ENCODE measurements around the gene AP3S2. TPM values are rescaled to one million over a fixed set of nuclear protein-coding genes. Genes with fewer than 3 reads are reported as not detected.
"Not testable (repeated sequence)": the region's sequence is repeated elsewhere in the genome, so short reads cannot be mapped to it uniquely, and the experiment has no call there.

The AP3S2 gene
- total and polyA plus RNA-seq, 7 experiments from 2014 or later: 24.3 to 32.8 (median 28.5) TPM

DNA sequence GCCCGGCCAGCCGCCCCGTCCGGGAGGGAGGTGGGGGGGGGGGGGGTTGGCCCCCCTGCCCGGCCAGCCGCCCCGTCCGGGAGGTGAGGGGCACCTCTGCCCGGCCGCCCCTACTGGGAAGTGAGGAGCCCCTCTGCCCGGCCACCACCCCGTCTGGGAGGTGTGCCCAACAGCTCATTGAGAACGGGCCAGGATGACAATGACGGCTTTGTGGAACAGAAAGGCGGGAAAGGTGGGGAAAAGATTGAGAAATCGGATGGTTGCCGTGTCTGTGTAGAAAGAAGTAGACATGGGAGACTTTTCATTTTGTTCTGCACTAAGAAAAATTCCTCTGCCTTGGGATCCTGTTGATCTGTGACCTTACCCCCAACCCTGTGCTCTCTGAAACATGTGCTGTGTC, 38.9 kb downstream of the AP3S2 start:
- H3K4me3 ChIP-seq (ENCODE audit: low read length); H3K27ac Mint-ChIP-seq; CTCF ChIA-PET; H3K27ac ChIP-seq (ENCODE audit: low read depth, low read length); H3K4me3 Mint-ChIP-seq; H3K9me3 ChIP-seq (ENCODE audit: control insufficient read depth in 2 of 3, low read length in 3 of 3); H3K27me3 Mint-ChIP-seq; H3K9me3 Mint-ChIP-seq; H3K27me3 ChIP-seq (ENCODE audit: control insufficient read depth in 2 of 2, insufficient read depth in 2 of 2, low read length in 2 of 2); ATAC-seq; intact Hi-C loops (cut with micrococcal nuclease); H3K4me1 ChIP-seq (ENCODE audit: control insufficient read depth in 2 of 2, insufficient read depth in 2 of 2, low read length in 2 of 2); POLR2A ChIA-PET; DNase-seq: not testable (repeated sequence)
- peaks cover 0 to 11% (median 0%) of the 10 kb centered on the region in 7 donors for H3K4me1 Mint-ChIP-seq
- H3K36me3 Mint-ChIP-seq: peaks cover 7 to 47% (median 24%) of the 10 kb centered on the region in 5 donors
- H3K36me3 ChIP-seq (ENCODE audit: control insufficient read depth in 2 of 3, insufficient read depth in 3 of 3, low read length in 3 of 3): peaks cover 0 to 19% (median 5%) of the 10 kb centered on the region in 3 experiments

DNA sequence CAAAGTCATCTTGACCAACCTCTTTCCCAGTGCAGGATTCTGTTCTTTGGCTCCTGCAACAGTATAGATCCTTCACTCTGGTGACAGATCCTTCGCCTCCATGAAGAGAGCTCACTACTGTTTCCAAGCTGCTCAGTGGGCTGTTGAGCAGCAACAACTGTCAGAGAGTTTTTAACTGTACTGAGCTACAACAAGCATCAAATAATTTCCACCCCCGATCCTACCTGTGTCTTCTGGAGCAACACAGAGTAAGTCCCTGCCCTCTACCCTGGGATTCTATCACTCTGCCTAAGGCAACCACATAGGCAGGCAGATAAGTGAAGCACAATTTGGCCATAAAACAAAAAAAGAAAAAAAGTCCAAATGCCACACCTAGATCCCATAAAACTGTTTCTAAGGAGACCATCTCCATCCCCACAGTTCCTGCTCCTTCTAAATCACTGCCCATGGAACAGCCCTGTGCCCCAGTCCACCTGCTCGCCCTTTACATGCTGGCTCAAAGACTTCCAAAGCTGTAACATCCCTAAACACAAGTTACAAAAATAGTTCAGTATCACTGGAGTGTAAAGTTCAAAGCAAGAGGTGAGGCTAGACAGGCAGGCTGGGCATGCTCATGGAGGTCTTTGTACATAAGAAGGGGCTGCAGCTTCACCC, 41.3 kb downstream of the AP3S2 start:
- Mint-ChIP-seq H3K4me3 (no peak overlapping the region), H3K9me3 (no peaks in the 10 kb centered on the region), H3K36me3 (peaks cover 14 to 50% (median 24%) of the 10 kb centered on the region in 5 donors), H3K27ac (peak overlapping the region in 1 of 9 donors; percentile 18), H3K27me3 (no peaks in the 10 kb centered on the region), H3K4me1 (peaks cover 0 to 7% (median 0%) of the 10 kb centered on the region in 7 donors)
- ChIA-PET CTCF (no interaction called here), POLR2A (no interaction called here)
- H3K27ac ChIP-seq (ENCODE audit: low read depth, low read length): no peak overlapping the region
- H3K9me3 ChIP-seq (ENCODE audit: control insufficient read depth in 2 of 3, low read length in 3 of 3): no peaks in the 10 kb centered on the region
- H3K27me3 ChIP-seq (ENCODE audit: control insufficient read depth in 2 of 2, insufficient read depth in 2 of 2, low read length in 2 of 2): no peaks in the 10 kb centered on the region
- ATAC-seq: no peak
- intact Hi-C loops (cut with micrococcal nuclease): no loop called here
- no peak for DNase-seq
- H3K4me1 ChIP-seq (ENCODE audit: control insufficient read depth in 2 of 2, insufficient read depth in 2 of 2, low read length in 2 of 2): no peaks in the 10 kb centered on the region
- H3K36me3 ChIP-seq (ENCODE audit: control insufficient read depth in 2 of 3, insufficient read depth in 3 of 3, low read length in 3 of 3): peaks cover 0 to 19% (median 5%) of the 10 kb centered on the region in 3 experiments
- H3K4me3 ChIP-seq (ENCODE audit: low read length): no peak overlapping the region

DNA sequence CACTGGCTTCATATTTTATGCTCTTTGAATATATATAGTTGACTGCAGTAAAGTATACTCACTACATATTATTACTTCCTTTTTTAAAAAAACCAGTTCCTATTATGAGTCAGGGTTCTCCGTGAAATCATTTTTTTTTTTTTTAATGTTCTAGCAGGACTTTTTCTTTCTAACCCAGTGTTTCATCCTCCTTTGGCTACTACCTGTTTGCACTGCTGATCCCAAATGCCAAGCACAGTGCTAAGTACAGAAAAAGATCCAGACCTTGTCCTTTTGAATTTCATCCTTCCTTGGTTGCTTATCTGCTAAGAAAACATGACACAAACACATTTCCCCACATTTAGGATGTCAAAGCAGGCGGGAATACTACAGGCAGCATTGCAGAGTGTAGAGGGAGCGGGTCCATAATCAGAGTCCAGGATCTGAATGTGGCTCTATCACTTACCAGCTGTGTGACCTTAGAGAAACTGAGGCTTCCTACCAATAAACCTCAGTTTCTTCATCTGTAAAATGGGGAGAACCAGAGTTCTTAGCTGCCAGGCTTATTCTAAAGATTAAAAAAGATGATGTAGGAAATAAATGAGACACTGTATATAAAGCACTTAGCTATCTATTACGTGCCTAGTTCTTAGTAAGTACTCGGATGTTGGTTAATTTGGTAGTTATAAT, 42.0 kb downstream of the AP3S2 start:
- Mint-ChIP-seq H3K4me3 (no peak overlapping the region), H3K4me1 (peaks cover 0 to 6% (median 0%) of the 10 kb centered on the region in 7 donors), H3K9me3 (no peaks in the 10 kb centered on the region), H3K27me3 (no peaks in the 10 kb centered on the region), H3K36me3 (peaks cover 13 to 49% (median 23%) of the 10 kb centered on the region in 5 donors), H3K27ac (peak overlapping the region in 1 of 9 donors; percentile 22)
- intact Hi-C loops (cut with micrococcal nuclease): no loop called here
- Histone ChIP-seq H3K4me3 (ENCODE audit: low read length) (no peak overlapping the region), H3K27me3 (ENCODE audit: control insufficient read depth in 2 of 2, insufficient read depth in 2 of 2, low read length in 2 of 2) (no peaks in the 10 kb centered on the region), H3K9me3 (ENCODE audit: control insufficient read depth in 2 of 3, low read length in 3 of 3) (no peaks in the 10 kb centered on the region), H3K4me1 (ENCODE audit: control insufficient read depth in 2 of 2, insufficient read depth in 2 of 2, low read length in 2 of 2) (no peaks in the 10 kb centered on the region), H3K27ac (ENCODE audit: low read depth, low read length) (no peak overlapping the region), H3K36me3 (ENCODE audit: control insufficient read depth in 2 of 3, insufficient read depth in 3 of 3, low read length in 3 of 3) (peaks cover 0 to 23% (median 5%) of the 10 kb centered on the region in 3 experiments)
- CTCF ChIA-PET: no interaction called here
- POLR2A ChIA-PET: no interaction called here
- ATAC-seq (peak; percentile 69), DNase-seq (no peak)

DNA sequence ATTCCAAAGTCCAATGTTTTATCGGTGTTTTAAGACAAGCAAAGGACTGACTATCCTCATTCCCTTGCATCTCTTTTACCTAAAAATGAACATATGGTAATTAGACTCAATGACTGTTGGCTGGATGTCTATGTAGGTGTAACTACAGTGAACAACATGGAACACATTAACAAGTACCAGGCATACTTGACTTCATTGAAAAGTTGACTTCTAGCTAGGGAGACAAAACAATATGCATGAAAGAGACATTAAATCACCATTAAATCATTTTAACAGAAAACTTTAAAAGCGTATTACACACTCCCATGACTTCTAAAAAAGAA, 44.9 kb downstream of the AP3S2 start:
- no peaks in the 10 kb centered on the region for H3K27me3 Mint-ChIP-seq
- CTCF ChIA-PET: no interaction called here

DNA sequence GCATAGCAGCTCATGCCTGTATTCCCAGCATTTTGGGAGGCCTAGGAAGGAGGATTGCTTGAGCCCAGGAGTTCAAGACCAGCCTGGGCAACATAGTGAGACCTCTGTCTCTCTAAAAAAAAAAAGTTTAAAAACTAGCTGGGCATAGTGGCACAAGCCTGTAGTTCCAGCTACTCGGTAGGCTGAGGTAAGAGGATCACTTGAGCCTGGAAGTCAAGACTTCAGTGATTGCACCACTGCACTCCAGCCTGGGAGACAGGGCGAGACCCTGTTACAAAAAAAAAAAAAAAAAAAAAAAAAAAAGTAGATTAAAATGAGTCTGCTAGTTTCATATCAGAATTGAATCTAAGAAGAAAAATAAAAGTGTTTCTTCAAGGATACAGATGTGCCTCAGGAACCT, 46.7 kb downstream of the AP3S2 start:
- Mint-ChIP-seq H3K9me3 (no peaks in the 10 kb centered on the region), H3K36me3 (peaks cover 14 to 44% (median 16%) of the 10 kb centered on the region in 5 donors), H3K27me3 (no peaks in the 10 kb centered on the region), H3K27ac (no peak overlapping the region), H3K4me1 (peaks cover 0 to 10% (median 3%) of the 10 kb centered on the region in 7 donors), H3K4me3 (no peak overlapping the region)
- H3K27ac ChIP-seq (ENCODE audit: low read depth, low read length): no peak overlapping the region
- H3K4me1 ChIP-seq (ENCODE audit: control insufficient read depth in 2 of 2, insufficient read depth in 2 of 2, low read length in 2 of 2): no peaks in the 10 kb centered on the region
- H3K36me3 ChIP-seq (ENCODE audit: control insufficient read depth in 2 of 3, insufficient read depth in 3 of 3, low read length in 3 of 3): peaks cover 0 to 22% (median 0%) of the 10 kb centered on the region in 3 experiments
- intact Hi-C loops (cut with micrococcal nuclease): no loop called here
- no peaks in the 10 kb centered on the region for H3K9me3 ChIP-seq (ENCODE audit: control insufficient read depth in 2 of 3, low read length in 3 of 3)
- ATAC-seq: no peak
- H3K27me3 ChIP-seq (ENCODE audit: control insufficient read depth in 2 of 2, insufficient read depth in 2 of 2, low read length in 2 of 2): no peaks in the 10 kb centered on the region
- H3K4me3 ChIP-seq (ENCODE audit: low read length): no peak overlapping the region
- DNase-seq: no peak
- POLR2A ChIA-PET: no interaction called here
- CTCF ChIA-PET: interaction anchor here (0.7 kb wide), 1 partner anchor 241 kb away, joined by 3 read pairs; no protein-coding TSS in a partner anchor

More for the DNA sequence above, 44.9 kb downstream of the AP3S2 start:
- Mint-ChIP-seq H3K4me3 (no peak overlapping the region), H3K9me3 (no peaks in the 10 kb centered on the region), H3K4me1 (peaks cover 0 to 8% (median 4%) of the 10 kb centered on the region in 7 donors), H3K36me3 (peaks cover 13 to 54% (median 24%) of the 10 kb centered on the region in 5 donors), H3K27ac (no peak overlapping the region)
- DNase-seq (no peak), ATAC-seq (peak; percentile 14)
- Histone ChIP-seq H3K27ac (ENCODE audit: low read depth, low read length) (no peak overlapping the region), H3K4me1 (ENCODE audit: control insufficient read depth in 2 of 2, insufficient read depth in 2 of 2, low read length in 2 of 2) (no peaks in the 10 kb centered on the region), H3K9me3 (ENCODE audit: control insufficient read depth in 2 of 3, low read length in 3 of 3) (no peaks in the 10 kb centered on the region), H3K4me3 (ENCODE audit: low read length) (no peak overlapping the region), H3K27me3 (ENCODE audit: control insufficient read depth in 2 of 2, insufficient read depth in 2 of 2, low read length in 2 of 2) (no peaks in the 10 kb centered on the region), H3K36me3 (ENCODE audit: control insufficient read depth in 2 of 3, insufficient read depth in 3 of 3, low read length in 3 of 3) (peaks cover 0 to 27% (median 5%) of the 10 kb centered on the region in 3 experiments)
- intact Hi-C loops (cut with micrococcal nuclease): no loop called here
- POLR2A ChIA-PET: no interaction called here

DNA sequence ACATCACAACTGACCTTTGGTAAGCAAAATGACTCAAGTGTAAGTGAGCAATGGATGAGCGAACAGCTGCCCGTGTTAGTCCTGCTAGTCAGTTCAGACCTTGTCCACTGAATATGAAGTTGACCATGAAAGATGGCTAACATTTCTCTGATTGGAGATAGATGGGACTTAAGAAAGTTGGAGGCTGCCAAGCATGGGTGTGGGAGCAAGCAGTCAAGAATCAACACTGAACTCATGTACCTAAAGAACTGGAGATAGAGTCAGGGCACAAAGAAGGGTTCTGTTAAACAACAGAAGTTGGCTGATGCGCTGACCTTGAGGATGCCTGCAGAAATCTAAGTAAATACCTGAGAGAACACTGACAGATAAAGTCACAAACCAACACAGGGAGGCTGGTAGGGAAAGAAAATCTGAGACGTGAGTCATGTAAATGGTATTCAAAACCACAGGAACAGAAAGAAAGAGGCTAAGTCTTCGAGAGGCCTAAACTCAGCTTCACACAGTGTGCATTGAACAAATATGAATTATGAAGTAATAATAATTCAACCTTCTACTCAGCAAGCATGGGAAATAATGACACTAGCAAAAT, 48.4 kb downstream of the AP3S2 start:
- DNase-seq (no peak), ATAC-seq (no peak)
- Mint-ChIP-seq H3K27me3 (no peaks in the 10 kb centered on the region), H3K27ac (peak overlapping the region in 1 of 9 donors; percentile 18), H3K9me3 (no peaks in the 10 kb centered on the region), H3K36me3 (peaks cover 12 to 40% (median 15%) of the 10 kb centered on the region in 5 donors), H3K4me1 (peaks cover 0 to 13% (median 4%) of the 10 kb centered on the region in 7 donors), H3K4me3 (no peak overlapping the region)
- Histone ChIP-seq H3K27me3 (ENCODE audit: control insufficient read depth in 2 of 2, insufficient read depth in 2 of 2, low read length in 2 of 2) (no peaks in the 10 kb centered on the region), H3K36me3 (ENCODE audit: control insufficient read depth in 2 of 3, insufficient read depth in 3 of 3, low read length in 3 of 3) (peaks cover 0 to 20% (median 0%) of the 10 kb centered on the region in 3 experiments), H3K27ac (ENCODE audit: low read depth, low read length) (no peak overlapping the region), H3K9me3 (ENCODE audit: control insufficient read depth in 2 of 3, low read length in 3 of 3) (no peaks in the 10 kb centered on the region), H3K4me3 (ENCODE audit: low read length) (no peak overlapping the region), H3K4me1 (ENCODE audit: control insufficient read depth in 2 of 2, insufficient read depth in 2 of 2, low read length in 2 of 2) (no peaks in the 10 kb centered on the region)
- intact Hi-C loops (cut with micrococcal nuclease): no loop called here
- ChIA-PET CTCF (interaction anchor here (0.7 kb wide), 1 partner anchor 29 kb away, joined by 8 read pairs; no protein-coding TSS in a partner anchor), POLR2A (no interaction called here)
